Tibial artery (tissue), 4 donors: ENCODE results near the gene FAM20B.
A peak's percentile ranks its signal among the peaks of the same experiment; 100 is the strongest.

Experiments used
- DNase-seq, 2 donors: peaks; one replicate each; pipeline ENCODE4 v3.0.0-alpha.2; 2019
- H3K27ac ChIP-seq, 2 donors: fragments of 200-600 bp; sonication (generic) in 1 of 2; 1 replicate in 1 of 2; 2 replicates in 1 of 2; pipeline ENCODE4 v1.5.1; 2018 to 2019; ENCODE audit warnings: mild to moderate bottlenecking in 1 of 2
- H3K27me3 ChIP-seq, 2 donors: fragments of 200-600 bp; sonication (generic) in 1 of 2; one replicate each; pipeline versions ENCODE4 v1.5.1 to v1.6.0; 2016 to 2019
- H3K36me3 ChIP-seq, 3 donors: fragments of 200-600 bp; sonication (generic) in 2 of 3; one replicate each; pipeline ENCODE4 v1.5.1; 2016 to 2019; ENCODE audit warnings: mild to moderate bottlenecking in 2 of 3
- H3K4me1 ChIP-seq, 4 donors: fragments of 200-600 bp; sonication (generic) in 2 of 4; 1 replicate in 3 of 4; 2 replicates in 1 of 4; pipeline ENCODE4 v1.5.1; 2016 to 2019
- H3K4me3 ChIP-seq, 2 donors: fragments of 200-600 bp; sonication (generic) in 1 of 2; 1 replicate in 1 of 2; 2 replicates in 1 of 2; pipeline ENCODE4 v1.5.1; 2018 to 2019; ENCODE audit warnings: mild to moderate bottlenecking in 2 of 2
- H3K9me3 ChIP-seq, 3 donors: fragments of 200-600 bp; sonication (generic) in 1 of 3; one replicate each; pipeline ENCODE4 v1.5.1; 2016 to 2019
- CTCF ChIP-seq, 2 experiments: fragments of 200-600 bp in 1 of 2; fragments of 450-650 bp in 1 of 2; IDR thresholded peaks; one replicate each; pipeline ENCODE4 v1.5.1; 2017 to 2019; ENCODE audit warnings: antibody characterized with exemption in 2 of 2, mild to moderate bottlenecking in 1 of 2, moderate library complexity in 1 of 2
- intact Hi-C: fragments of 100-400 bp; cut with DNase I; formaldehyde crosslinking; loops from one replicate; pipeline ENCODE4 v1.15.0; 2023; ENCODE audit warnings: low total_unique reads

The FAM20B gene

DNA sequence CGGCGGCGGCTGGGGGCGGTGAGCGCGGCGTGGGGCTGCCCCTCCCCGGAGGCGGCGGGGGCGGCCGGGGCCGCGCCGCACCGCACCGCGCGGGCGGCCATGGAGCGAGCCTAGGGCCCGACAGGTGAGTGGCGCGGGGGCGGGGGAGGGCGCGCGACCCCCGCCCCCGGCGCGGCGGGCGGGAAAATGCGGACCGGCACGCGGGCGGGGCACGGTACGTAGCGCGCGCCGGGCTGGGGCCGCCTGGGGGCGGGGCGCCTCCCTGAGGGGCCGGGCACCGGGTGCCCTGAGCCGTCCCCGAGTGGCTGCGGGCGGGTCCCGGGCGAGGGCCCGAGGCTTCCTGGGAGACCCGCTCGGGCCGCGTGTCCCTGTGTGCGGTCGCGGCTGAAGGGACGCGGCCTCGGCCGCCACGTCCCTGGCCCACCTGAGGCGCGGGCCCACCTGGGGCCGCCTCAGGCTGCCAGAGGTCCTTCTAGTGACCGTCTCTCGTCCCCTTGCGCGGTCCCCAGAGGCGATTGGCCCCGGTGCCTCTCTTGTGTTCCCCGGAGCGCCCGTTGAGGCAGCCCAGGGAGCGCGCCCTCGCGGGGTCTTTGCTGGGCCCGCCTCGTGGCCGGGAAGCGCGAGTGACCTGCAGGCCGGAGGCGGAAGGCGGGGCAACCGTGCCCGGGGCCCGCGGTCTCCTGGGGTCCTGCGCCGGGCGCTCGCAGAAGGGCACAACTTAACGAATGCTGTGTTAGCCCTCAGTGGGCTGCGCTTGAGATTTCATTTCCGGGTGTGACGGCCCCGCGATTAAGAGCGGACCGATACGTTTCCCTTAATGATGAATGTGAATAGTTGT lies 500 bp downstream of the FAM20B start:
- H3K9me3 ChIP-seq, result no peaks in the 10 kb centered on the region
- H3K36me3 ChIP-seq, result no peaks in the 10 kb centered on the region
- H3K27ac ChIP-seq, result peak overlapping the region; percentile 89 to 93
- H3K4me3 ChIP-seq, result peak overlapping the region; percentile 76 to 88
- TF ChIP-seq CTCF (IDR thresholded peaks at IDR 0.05), result peak in 1 of 2 experiments; percentile 4
- H3K27me3 ChIP-seq, result no peaks in the 10 kb centered on the region
- peaks cover 0 to 33% (median 12%) of the 10 kb centered on the region in 4 donors for H3K4me1 ChIP-seq
- DNase-seq, result peak; percentile 58 to 86
- intact Hi-C loops, result loop anchor here (5.0 kb wide), 1 partner anchor 56 kb away; the partner anchor contains the start of gene TOR3A

- Histone ChIP-seq H3K9me3 (no peaks in the 10 kb centered on the region), H3K27me3 (no peaks in the 10 kb centered on the region), H3K36me3 (no peaks in the 10 kb centered on the region), H3K4me1 (peaks cover 0 to 34% (median 11%) of the 10 kb centered on the region in 4 donors), H3K27ac (peak overlapping the region; percentile 89 to 93), H3K4me3 (peak overlapping the region; percentile 76 to 88)
- intact Hi-C loops, result loop anchor here (5.0 kb wide), 1 partner anchor 55 kb away; the partner anchor contains the start of gene TOR3A
- DNase-seq, result no peak
- no peak for TF ChIP-seq CTCF (IDR thresholded peaks at IDR 0.05)
These were observed 1.3 kb downstream of the FAM20B start for GRCh38 chr1:179026813-179027669.

GRCh38 chr1:179029321-179029759 lies 3.6 kb downstream of the FAM20B start:
- no peaks in the 10 kb centered on the region for H3K27me3 ChIP-seq
- no peaks in the 10 kb centered on the region for H3K36me3 ChIP-seq
- H3K27ac ChIP-seq, result no peak overlapping the region
- H3K4me3 ChIP-seq, result no peak overlapping the region
- no peaks in the 10 kb centered on the region for H3K9me3 ChIP-seq
- intact Hi-C loops, result loop anchor here (5.0 kb wide), 1 partner anchor 53 kb away; the partner anchor contains the start of gene TOR3A
- DNase-seq, result no peak
- no peak for TF ChIP-seq CTCF (IDR thresholded peaks at IDR 0.05)
- H3K4me1 ChIP-seq, result peaks cover 0 to 45% (median 12%) of the 10 kb centered on the region in 4 donors

DNA sequence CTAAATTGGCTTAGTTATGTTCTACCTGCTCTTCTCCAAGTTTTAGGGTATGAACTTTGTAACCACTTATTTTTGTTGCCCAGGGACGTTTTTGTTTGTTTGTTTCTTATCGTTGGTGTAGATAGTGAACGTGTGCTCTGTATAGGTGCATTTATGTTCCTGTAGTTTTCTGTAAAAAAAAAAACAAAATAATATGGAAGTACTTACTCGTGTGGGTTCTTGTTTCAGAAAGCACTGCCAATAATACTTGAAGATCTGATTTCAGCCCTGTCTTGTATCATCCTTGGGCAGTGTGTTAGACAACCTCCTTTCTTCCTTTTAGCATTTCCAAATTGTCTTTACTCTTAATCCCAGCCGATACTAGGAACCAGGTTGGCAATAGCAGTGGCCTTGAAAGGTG lies 4.4 kb downstream of the FAM20B start:
- H3K36me3 ChIP-seq, result no peaks in the 10 kb centered on the region
- intact Hi-C loops, result no loop called here
- H3K4me1 ChIP-seq, result peaks cover 0 to 49% (median 11%) of the 10 kb centered on the region in 4 donors
- TF ChIP-seq CTCF (IDR thresholded peaks at IDR 0.05), result no peak
- H3K4me3 ChIP-seq, result no peak overlapping the region
- H3K9me3 ChIP-seq, result no peaks in the 10 kb centered on the region
- DNase-seq, result no peak
- H3K27me3 ChIP-seq, result no peaks in the 10 kb centered on the region
- H3K27ac ChIP-seq, result no peak overlapping the region

DNA sequence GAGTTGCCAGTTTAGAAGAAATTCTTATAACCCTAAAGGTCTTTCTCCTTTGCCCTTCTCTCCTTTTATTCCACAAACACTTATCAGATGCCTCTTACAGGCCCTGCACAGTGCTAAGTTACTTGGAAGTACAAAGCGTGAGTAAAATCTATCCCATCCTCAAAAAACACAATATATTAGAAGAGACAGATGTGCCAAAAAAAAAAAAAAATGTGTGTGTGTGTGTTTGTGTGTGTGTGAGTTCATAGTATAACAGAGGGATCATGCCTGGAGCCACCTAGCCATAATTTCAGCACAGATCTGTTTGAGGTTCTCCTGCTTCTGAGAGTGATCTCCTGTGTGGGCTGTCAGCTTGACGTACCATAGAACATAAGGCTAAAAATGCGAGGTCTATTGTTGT lies 5.0 kb downstream of the FAM20B start:
- intact Hi-C loops, result no loop called here
- Histone ChIP-seq H3K4me3 (no peak overlapping the region), H3K4me1 (peaks cover 0 to 51% (median 9%) of the 10 kb centered on the region in 4 donors), H3K9me3 (no peaks in the 10 kb centered on the region), H3K27me3 (no peaks in the 10 kb centered on the region), H3K27ac (no peak overlapping the region), H3K36me3 (no peaks in the 10 kb centered on the region)
- DNase-seq, result no peak
- TF ChIP-seq CTCF (IDR thresholded peaks at IDR 0.05), result no peak
